IMR-90 (cell line): ENCODE results near the gene CDK5R1. TPM values are rescaled to one million over a fixed set of nuclear protein-coding genes. Genes with fewer than 3 reads are reported as not detected.

Experiments
- ATAC-seq: fragments of 200-7000 bp; cut with Tn5 transposase; 2 replicates; pipeline ENCODE4 v1.9.1; 2020; ENCODE audit warnings: low read depth, mild to moderate bottlenecking, moderate library complexity
- BruUV-seq: library from RNA; stranded (reverse); fragments of 400-500 nt; replicated peaks from 2 replicates; lab custom pipeline; 2021; lab: Mats Ljungman, UMichigan
- CTCF ChIA-PET: fragments of 300-600 bp; formaldehyde crosslinking; extraction: SDS; loops from one replicate; lab custom pipeline; 2021; ENCODE audit warnings: antibody characterized with exemption; lab: Yijun Ruan, JAX
- POLR2A ChIA-PET: fragments of 300-600 bp; sonication (Branson Sonifier 250); formaldehyde crosslinking; loops from one replicate; lab custom pipeline; 2022; ENCODE audit warnings: antibody characterized with exemption; ENCODE audit not compliant: unreplicated experiment; lab: Charles Lee
- DNase-seq: peaks from one replicate; pipeline ENCODE4 v3.0.0; 2013
- H2AFZ ChIP-seq: replicated peaks from 2 replicates; pipeline ENCODE3; 2013; ENCODE audit warnings: low read length, mild to moderate bottlenecking; ENCODE audit not compliant: poor library complexity
- H2AK5ac ChIP-seq: 2 replicates; pipeline ENCODE4 v1.6.1; 2013; ENCODE audit warnings: low read depth, low read length, inconsistent platforms
- H2AK9ac ChIP-seq: replicated peaks from 2 replicates; pipeline ENCODE3; 2013; ENCODE audit warnings: mild to moderate bottlenecking, low read depth, low read length, moderate library complexity; ENCODE audit not compliant: poor library complexity
- H2BK120ac ChIP-seq: 2 replicates; pipeline ENCODE4 v1.6.1; 2013; ENCODE audit warnings: low read depth, low read length, inconsistent platforms
- H2BK15ac ChIP-seq: 3 replicates; pipeline ENCODE4 v1.6.1; 2013; ENCODE audit warnings: low read depth, low read length, inconsistent platforms
- H2BK20ac ChIP-seq: 2 replicates; pipeline ENCODE4 v1.6.1; 2013; ENCODE audit warnings: low read depth, mild to moderate bottlenecking, inconsistent platforms, low read length, moderate library complexity
- H2BK5ac ChIP-seq: 2 replicates; pipeline ENCODE4 v1.6.1; 2013; ENCODE audit warnings: mild to moderate bottlenecking, low read depth, low read length, inconsistent platforms; ENCODE audit not compliant: poor library complexity, severe bottlenecking
- H3K14ac ChIP-seq: replicated peaks from 2 replicates; pipeline ENCODE4 v1.6.1; 2013; ENCODE audit warnings: low read depth, low read length, inconsistent platforms
- H3K18ac ChIP-seq: 2 replicates; pipeline ENCODE4 v1.6.1; 2013; ENCODE audit warnings: low read depth, low read length, control low read depth
- H3K23ac ChIP-seq: 2 replicates; pipeline ENCODE4 v1.6.1; 2013; ENCODE audit warnings: low read depth, low read length, inconsistent platforms
- H3K27ac ChIP-seq: 2 replicates; pipeline ENCODE4 v1.5.1; 2013; ENCODE audit warnings: mild to moderate bottlenecking, control low read depth, low read length; ENCODE audit not compliant: insufficient read depth
- H3K27me3 ChIP-seq: 2 replicates; pipeline ENCODE4 v1.6.1; 2013; ENCODE audit warnings: low read length; ENCODE audit not compliant: control insufficient read depth, insufficient read depth
- H3K36me3 ChIP-seq: 2 replicates; pipeline ENCODE4 v1.6.1; 2013; ENCODE audit warnings: low read length, mixed read lengths; ENCODE audit not compliant: control insufficient read depth, insufficient read depth
- H3K4ac ChIP-seq: 2 replicates; pipeline ENCODE4 v1.6.1; 2013; ENCODE audit warnings: low read depth, low read length, inconsistent platforms
- H3K4me1 ChIP-seq: 2 replicates; pipeline ENCODE4 v1.6.1; 2013; ENCODE audit warnings: low read length, mixed read lengths; ENCODE audit not compliant: control insufficient read depth, insufficient read depth
- H3K4me2 ChIP-seq: 2 replicates; pipeline ENCODE4 v1.6.1; 2013; ENCODE audit warnings: low read depth, mild to moderate bottlenecking, control low read depth, low read length, moderate library complexity
- H3K4me3 ChIP-seq: 2 replicates; pipeline ENCODE4 v1.5.1; 2013; ENCODE audit warnings: low read depth, mild to moderate bottlenecking, control low read depth, low read length, moderate library complexity; ENCODE audit not compliant: insufficient read depth
- H3K56ac ChIP-seq: 2 replicates; pipeline ENCODE4 v1.6.1; 2013; ENCODE audit warnings: low read length, inconsistent platforms; ENCODE audit not compliant: insufficient read depth; ENCODE audit errors: extremely low read depth
- H3K79me1 ChIP-seq, 2 experiments: 2 replicates each; pipeline ENCODE4 v1.6.1; 2013; ENCODE audit warnings: low read length in 2 of 2, inconsistent platforms in 1 of 2, low read depth in 1 of 2
- H3K9ac ChIP-seq: 2 replicates; pipeline ENCODE4 v1.6.1; 2013; ENCODE audit warnings: low read depth, low read length, control low read depth
- H3K9me1 ChIP-seq: 2 replicates; pipeline ENCODE4 v1.6.1; 2013; ENCODE audit warnings: low read length, inconsistent platforms; ENCODE audit not compliant: insufficient read depth
- H3K9me3 ChIP-seq: 2 replicates; pipeline ENCODE4 v1.6.1; 2013; ENCODE audit warnings: low read length; ENCODE audit not compliant: control insufficient read depth, insufficient read depth
- H4K20me1 ChIP-seq: 2 replicates; pipeline ENCODE4 v1.6.1; 2013; ENCODE audit warnings: low read length, inconsistent platforms; ENCODE audit not compliant: insufficient read depth
- H4K5ac ChIP-seq: 2 replicates; pipeline ENCODE4 v1.6.1; 2013; ENCODE audit warnings: mild to moderate bottlenecking, low read depth, low read length, control low read depth
- H4K8ac ChIP-seq, 2 experiments: 2 replicates each; pipeline ENCODE4 v1.6.1; 2013; ENCODE audit warnings: low read depth in 2 of 2, low read length in 2 of 2, control low read depth in 1 of 2, inconsistent platforms in 1 of 2
- H4K91ac ChIP-seq: 2 replicates; pipeline ENCODE4 v1.6.1; 2013; ENCODE audit warnings: low read depth, low read length, inconsistent platforms; ENCODE audit not compliant: insufficient read depth
- CHD1 ChIP-seq: IDR thresholded peaks from 2 replicates; pipeline ENCODE4 v1.6.1; 2012; ENCODE audit warnings: low read depth, low read length, improper control_type of control experiment
- MAFK ChIP-seq: IDR thresholded peaks from 2 replicates; pipeline ENCODE4 v1.6.1; 2012; ENCODE audit warnings: low read depth, low read length, improper control_type of control experiment
- POLR2A ChIP-seq: IDR thresholded peaks from 2 replicates; pipeline ENCODE4 v1.6.1; 2012; ENCODE audit warnings: mild to moderate bottlenecking, low read depth, low read length
- RAD21 ChIP-seq: IDR thresholded peaks from 2 replicates; pipeline ENCODE4 v1.6.1; 2012; ENCODE audit warnings: low read length, improper control_type of control experiment
- USF2 ChIP-seq: fragments of 150-350 bp; IDR thresholded peaks from 2 replicates; pipeline ENCODE4 v1.6.1; 2017; ENCODE audit warnings: mild to moderate bottlenecking, antibody characterized with exemption, low read length, low read depth
- WGBS, 2 experiments: methylation state at CpG; one replicate each; pipeline versions ENCODE4 v1.1.5 to v1.1.7; 2013; ENCODE audit warnings: missing lambda C conversion rate in 2 of 2; ENCODE audit not compliant: insufficient read length in 1 of 2; ENCODE audit errors: extremely low coverage in 2 of 2; 5-methylcytosine and 5-hydroxymethylcytosine counted together
- dilution Hi-C: fragments of 300-500 bp; cut with HindIII; formaldehyde crosslinking; loops from one replicate; pipeline ENCODE4 v1.14.3; 2018; ENCODE audit warnings: low sequenced_read_pairs; ENCODE audit not compliant: unreplicated experiment
- in situ Hi-C: fragments of 300-500 bp; cut with MboI; formaldehyde crosslinking; loops from 3 replicates; pipeline ENCODE4 v1.14.3; 2019; ENCODE audit warnings: low sequenced_read_pairs, inconsistent platforms, mixed read lengths
- intact Hi-C: fragments of 100-400 bp; cut with micrococcal nuclease; formaldehyde crosslinking; loops from 2 replicates; pipeline ENCODE4 v1.10.0; 2022
- polyA plus RNA-seq, 3 experiments: library from polyadenylated mRNA; depleted of rRNA; stranded (reverse); fragments of >200 nt; gene quantifications; 2 replicates each; pipeline ENCODE4 v1.2.3, GENCODE V29; 2012; ENCODE audit warnings: low replicate concordance in 1 of 3
- total RNA-seq: library from RNA; depleted of rRNA; stranded (reverse); fragments of >200 nt; gene quantifications from 2 replicates; pipeline ENCODE4 v1.2.3, GENCODE V29; 2012

CDK5R1 gene
- total and polyA plus RNA-seq, 2 of the 4 experiments (the other 2 are of a cell fraction): 0.36 to 0.74 TPM

GRCh38 chr17:32504166-32504990, 17.6 kb downstream of the CDK5R1 start:
- ATAC-seq: peak; percentile 30
- peaks cover 7% of the 10 kb centered on the region; the same call in 1 of the 2 replicates for H3K9me1 ChIP-seq
- no peak overlapping the region for H4K91ac ChIP-seq
- peak overlapping the region; percentile 40; the same call in 1 of the 2 replicates for H3K4ac ChIP-seq
- H3K9me3 ChIP-seq: no peaks in the 10 kb centered on the region
- no peak overlapping the region for H2BK15ac ChIP-seq
- no peak overlapping the region for H4K5ac ChIP-seq
- H3K56ac ChIP-seq: no peak overlapping the region
- peaks cover 8% of the 10 kb centered on the region; the same call in 1 of the 2 replicates for H3K27me3 ChIP-seq
- 47% methylated on average over 6 of the region's 18 CpGs; no CpG with 5 or more reads in 1 of the 2 experiments for WGBS, 2 experiments
- POLR2A ChIA-PET: no interaction called here
- H3K4me2 ChIP-seq: 0 out of 2 replicates have a peak overlapping the region, but pooled peaks have one; percentile 17
- no peak overlapping the region for H2AK9ac ChIP-seq
- no peak overlapping the region for H3K9ac ChIP-seq
- no peak overlapping the region for H4K8ac ChIP-seq
- H2BK20ac ChIP-seq: no peak overlapping the region
- H2BK120ac ChIP-seq: peak overlapping the region; percentile 30; the same call in 1 of the 2 replicates
- in situ Hi-C loops: no loop called here
- no peak for DNase-seq
- BruUV-seq: no TSS peak
- H3K18ac ChIP-seq: no peak overlapping the region
- dilution Hi-C loops: no loop called here
- no peaks in the 10 kb centered on the region for H4K20me1 ChIP-seq
- H2AK5ac ChIP-seq: no peak overlapping the region
- H3K14ac ChIP-seq: no peak overlapping the region
- TF ChIP-seq POLR2A (no peak), CHD1 (no peak), RAD21 (no peak), MAFK (no peak), USF2 (no peak)
- H2AFZ ChIP-seq: peak overlapping the region; percentile 46
- CTCF ChIA-PET: no interaction called here
- no peaks in the 10 kb centered on the region for H3K36me3 ChIP-seq
- H3K23ac ChIP-seq: peak overlapping the region; percentile 58; the same call in 1 of the 2 replicates
- no peak overlapping the region for H2BK5ac ChIP-seq
- H3K4me3 ChIP-seq: no peak overlapping the region
- peaks cover 16% of the 10 kb centered on the region for H3K4me1 ChIP-seq
- no peaks in the 10 kb centered on the region for H3K79me1 ChIP-seq
- no peak overlapping the region for H3K27ac ChIP-seq
- intact Hi-C loops: no loop called here
